Heart left ventricle (tissue), 13 donors: ENCODE results near the gene MYO5C.

Source experiments
- CTCF ChIP-seq, 12 donors: fragments of 200-600 bp; sonication (generic) in 4 of 12; IDR thresholded peaks; one replicate each; pipeline versions ENCODE4 v1.5.0 to v1.8.0; 2018 to 2022; ENCODE audit warnings: antibody characterized with exemption in 12 of 12, mild to moderate bottlenecking in 5 of 12
- POLR2A ChIP-seq, 2 donors: fragments of 450-650 bp; IDR thresholded peaks; one replicate each; pipeline ENCODE4 v1.6.1; 2017; ENCODE audit warnings: antibody characterized with exemption in 2 of 2, mild to moderate bottlenecking in 2 of 2, moderate library complexity in 2 of 2
- donor health status: ischemic (EF 13 %, LVEDD 7.1; RV severe dilation, severe dysfunction).
- donor health status: DM: no; HTN: yes; CAD: no.
- donor health status: DM: no; HTN: no; CAD: no.
- donor health status: ischemic (EF 25% LVEDD 6.9; RV normal size, moderate dysfunction).
- donor health status: ischemic (EF 25% LVEDD 5.7; RV mildly dilated, moderate dysfunction).
- donor health status: ischemic (EF 35%, LVEDD 5.7; RV mildly dilated, moderate dysfunction).
- donor health status: nonischemic (EF 11% LVEDD 7.7; RV severe dilation, severe dysfunction).
- donor health status: DM: yes; HTN: yes; CAD: no.
- donor health status: PGD.
- donor health status: ischemic (EF 29% LVEDD 5.4; RV normal size, mild dysfunction).
- donor health status: nonischemic (EF 23%, LVEDD 6.1; RV moderate dilation, normal function).

- no peak for TF ChIP-seq POLR2A (IDR thresholded peaks at IDR 0.05)
- TF ChIP-seq CTCF (IDR thresholded peaks at IDR 0.05) = no peak
Measured at GRCh38 chr15:52238149-52238548, 57.5 kb downstream of the MYO5C start.
